Measurements from ENCODE around the gene ZNF398.

The ZNF398 gene

DNA sequence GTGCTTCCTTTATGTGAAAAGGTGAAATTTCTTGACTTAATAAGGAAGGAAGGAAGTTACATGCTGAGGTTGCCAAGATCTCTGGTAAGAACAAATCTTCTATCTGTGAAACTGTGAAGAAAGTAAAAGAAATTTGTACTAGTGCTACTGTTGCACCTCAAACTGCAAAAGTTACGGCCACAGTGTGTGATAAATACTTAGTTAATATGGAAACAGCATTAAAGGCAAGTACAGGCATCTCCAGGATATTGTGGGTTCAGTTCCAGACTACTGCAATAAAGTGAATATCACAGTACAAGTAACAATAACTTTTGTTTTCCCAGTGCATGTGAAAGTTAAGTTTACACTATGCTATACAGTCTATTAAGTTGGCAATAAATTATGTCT, 25.3 kb downstream of the ZNF398 start:
- H3K27ac ChIP-seq (ENCODE audit: low read depth, low read length): no peak overlapping the region
- H3K4me2 ChIP-seq (ENCODE audit: low read depth, low read length, poor library complexity, severe bottlenecking): no peak overlapping the region
- H3K27me3 ChIP-seq (ENCODE audit: low read length): no peaks in the 10 kb centered on the region
- H3K9ac ChIP-seq (ENCODE audit: low read length): no peak overlapping the region
- no peaks in the 10 kb centered on the region for H3K79me2 ChIP-seq (ENCODE audit: insufficient read depth, low read length)
- no peak overlapping the region for H3K4me3 ChIP-seq (ENCODE audit: insufficient read depth, low read length, poor library complexity, severe bottlenecking)
- no peaks in the 10 kb centered on the region for H3K9me2 ChIP-seq (replicated peaks; ENCODE audit: insufficient read depth, low read length)
- no peaks in the 10 kb centered on the region for H4K20me1 ChIP-seq (ENCODE audit: low read depth, low read length)
- H2AFZ ChIP-seq (ENCODE audit: low read depth, low read length, severe bottlenecking): no peak overlapping the region
- TF ChIP-seq, protein P1, sequence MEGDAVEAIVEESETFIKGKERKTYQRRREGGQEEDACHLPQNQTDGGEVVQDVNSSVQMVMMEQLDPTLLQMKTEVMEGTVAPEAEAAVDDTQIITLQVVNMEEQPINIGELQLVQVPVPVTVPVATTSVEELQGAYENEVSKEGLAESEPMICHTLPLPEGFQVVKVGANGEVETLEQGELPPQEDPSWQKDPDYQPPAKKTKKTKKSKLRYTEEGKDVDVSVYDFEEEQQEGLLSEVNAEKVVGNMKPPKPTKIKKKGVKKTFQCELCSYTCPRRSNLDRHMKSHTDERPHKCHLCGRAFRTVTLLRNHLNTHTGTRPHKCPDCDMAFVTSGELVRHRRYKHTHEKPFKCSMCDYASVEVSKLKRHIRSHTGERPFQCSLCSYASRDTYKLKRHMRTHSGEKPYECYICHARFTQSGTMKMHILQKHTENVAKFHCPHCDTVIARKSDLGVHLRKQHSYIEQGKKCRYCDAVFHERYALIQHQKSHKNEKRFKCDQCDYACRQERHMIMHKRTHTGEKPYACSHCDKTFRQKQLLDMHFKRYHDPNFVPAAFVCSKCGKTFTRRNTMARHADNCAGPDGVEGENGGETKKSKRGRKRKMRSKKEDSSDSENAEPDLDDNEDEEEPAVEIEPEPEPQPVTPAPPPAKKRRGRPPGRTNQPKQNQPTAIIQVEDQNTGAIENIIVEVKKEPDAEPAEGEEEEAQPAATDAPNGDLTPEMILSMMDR (IDR thresholded peaks at IDR 0.05; ENCODE audit: insufficient read depth, low read length, poor library complexity, severe bottlenecking): no peak
- TF ChIP-seq EZH2phosphoT487 (conservative IDR thresholded peaks at IDR 0.05; ENCODE audit: low read length): no peak
- no peaks in the 10 kb centered on the region for H3F3A ChIP-seq (ENCODE audit: insufficient read depth)
- H3K9me3 ChIP-seq (ENCODE audit: insufficient read depth, low read length): no peaks in the 10 kb centered on the region
- H3K36me3 ChIP-seq (ENCODE audit: low read length): peaks cover 8% of the 10 kb centered on the region; the same call in 1 of the 2 replicates

DNA sequence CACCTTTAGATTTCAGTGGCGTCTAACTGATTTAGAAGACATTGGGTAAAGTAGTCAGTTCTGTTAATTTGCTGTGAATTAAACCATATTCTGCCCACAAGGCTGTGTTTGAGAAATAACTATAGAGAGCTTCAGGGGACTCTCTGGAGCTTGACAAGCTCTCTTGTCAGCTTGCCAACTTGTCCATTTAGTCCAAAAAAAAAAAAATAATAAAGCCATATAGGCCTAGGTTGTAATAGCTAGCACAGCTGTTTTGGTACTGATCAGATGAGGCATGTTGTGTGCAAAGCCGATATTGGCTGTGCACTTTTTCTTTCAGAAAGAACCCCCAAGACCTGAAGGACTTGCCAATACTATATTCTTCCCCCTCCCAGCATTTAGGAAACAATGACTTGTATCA, 27.9 kb downstream of the ZNF398 start:
- Histone ChIP-seq H3K27ac (ENCODE audit: low read depth, low read length) (no peak overlapping the region), H3K9ac (ENCODE audit: low read length) (no peak overlapping the region), H3K9me2 (replicated peaks; ENCODE audit: insufficient read depth, low read length) (no peaks in the 10 kb centered on the region), H3K9me3 (ENCODE audit: insufficient read depth, low read length) (no peaks in the 10 kb centered on the region), H3K27me3 (ENCODE audit: low read length) (no peaks in the 10 kb centered on the region), H3K4me2 (ENCODE audit: low read depth, low read length, poor library complexity, severe bottlenecking) (no peak overlapping the region), H3K79me2 (ENCODE audit: insufficient read depth, low read length) (no peaks in the 10 kb centered on the region), H3K36me3 (ENCODE audit: low read length) (no peaks in the 10 kb centered on the region; the same call in 1 of the 2 replicates), H3K4me3 (ENCODE audit: insufficient read depth, low read length, poor library complexity, severe bottlenecking) (no peak overlapping the region), H4K20me1 (ENCODE audit: low read depth, low read length) (no peaks in the 10 kb centered on the region), H2AFZ (ENCODE audit: low read depth, low read length, severe bottlenecking) (no peak overlapping the region), H3F3A (ENCODE audit: insufficient read depth) (no peaks in the 10 kb centered on the region)
- TF ChIP-seq EZH2phosphoT487 (conservative IDR thresholded peaks at IDR 0.05; ENCODE audit: low read length): no peak
- TF ChIP-seq, protein P1 (IDR thresholded peaks at IDR 0.05; ENCODE audit: insufficient read depth, low read length, poor library complexity, severe bottlenecking): no peak

DNA sequence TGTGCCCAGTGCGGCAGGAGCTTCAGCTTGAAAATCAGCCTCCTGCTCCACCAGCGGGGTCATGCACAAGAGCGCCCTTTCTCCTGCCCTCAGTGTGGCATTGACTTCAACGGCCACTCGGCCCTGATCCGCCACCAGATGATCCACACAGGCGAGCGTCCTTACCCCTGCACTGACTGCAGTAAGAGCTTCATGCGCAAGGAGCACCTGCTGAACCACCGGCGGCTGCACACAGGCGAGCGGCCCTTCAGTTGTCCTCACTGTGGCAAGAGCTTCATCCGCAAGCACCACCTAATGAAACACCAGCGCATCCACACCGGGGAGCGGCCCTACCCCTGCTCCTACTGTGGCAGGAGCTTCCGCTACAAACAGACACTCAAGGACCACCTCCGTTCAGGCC, 32.0 kb downstream of the ZNF398 start:
- Histone ChIP-seq H3K27me3 (ENCODE audit: low read length) (no peaks in the 10 kb centered on the region), H3K9me3 (ENCODE audit: insufficient read depth, low read length) (no peaks in the 10 kb centered on the region), H3K4me2 (ENCODE audit: low read depth, low read length, poor library complexity, severe bottlenecking) (no peak overlapping the region), H3F3A (ENCODE audit: insufficient read depth) (no peaks in the 10 kb centered on the region), H4K20me1 (ENCODE audit: low read depth, low read length) (no peaks in the 10 kb centered on the region), H3K9me2 (replicated peaks; ENCODE audit: insufficient read depth, low read length) (no peaks in the 10 kb centered on the region), H3K79me2 (ENCODE audit: insufficient read depth, low read length) (no peaks in the 10 kb centered on the region), H2AFZ (ENCODE audit: low read depth, low read length, severe bottlenecking) (no peak overlapping the region), H3K9ac (ENCODE audit: low read length) (no peak overlapping the region), H3K4me3 (ENCODE audit: insufficient read depth, low read length, poor library complexity, severe bottlenecking) (no peak overlapping the region), H3K36me3 (ENCODE audit: low read length) (no peaks in the 10 kb centered on the region; the same call in 1 of the 2 replicates), H3K27ac (ENCODE audit: low read depth, low read length) (no peak overlapping the region)
- TF ChIP-seq EZH2phosphoT487 (conservative IDR thresholded peaks at IDR 0.05; ENCODE audit: low read length): no peak
- TF ChIP-seq, protein P1 (IDR thresholded peaks at IDR 0.05; ENCODE audit: insufficient read depth, low read length, poor library complexity, severe bottlenecking): no peak

Measured in SU-DHL-6 (cell line).